ENCODE data around the gene SERINC5. TPM values are rescaled to one million over a fixed set of nuclear protein-coding genes. Genes with fewer than 3 reads are reported as not detected.

Gene SERINC5
- total and polyA plus RNA-seq, 2 of the 4 experiments (the other 2 are of a cell fraction) = 5.0 to 8.1 TPM

DNA sequence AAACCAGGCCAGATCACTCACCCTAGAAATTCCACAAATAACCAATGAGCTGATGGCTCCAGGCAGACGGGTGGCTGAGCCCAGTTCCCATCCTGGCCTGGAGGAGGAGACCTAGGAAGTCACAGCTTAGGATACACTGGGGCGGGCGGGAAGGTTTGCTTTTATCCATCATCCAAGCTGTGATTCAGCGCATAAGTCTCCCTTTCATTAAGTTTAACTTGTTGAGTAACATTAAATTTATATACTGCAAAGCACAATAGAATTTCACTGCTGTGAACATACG is 165.0 kb downstream of the SERINC5 start:
- no peak overlapping the region for H3K14ac ChIP-seq (replicated peaks; ENCODE audit: low read depth, low read length)
- H3K9ac ChIP-seq (ENCODE audit: low read depth, low read length) = no peak overlapping the region
- no peak overlapping the region for H3K23ac ChIP-seq (ENCODE audit: low read depth, low read length)
- H4K5ac ChIP-seq (ENCODE audit: low read depth, low read length) = no peak overlapping the region
- H3K4me2 ChIP-seq (ENCODE audit: low read depth, low read length) = no peak overlapping the region
- no peak overlapping the region for H2AK5ac ChIP-seq (ENCODE audit: low read depth, low read length)
- no peak overlapping the region for H4K8ac ChIP-seq (ENCODE audit: low read depth in 2 of 2, low read length in 2 of 2)
- H2BK5ac ChIP-seq (ENCODE audit: low read depth, low read length, poor library complexity, severe bottlenecking) = no peak overlapping the region
- H3K18ac ChIP-seq (ENCODE audit: low read depth, low read length) = no peak overlapping the region
- H2AK9ac ChIP-seq (replicated peaks; ENCODE audit: low read depth, low read length, poor library complexity) = no peak overlapping the region
- no peaks in the 10 kb centered on the region; the same call in 1 of the 2 replicates for H3K4me1 ChIP-seq (ENCODE audit: control insufficient read depth, insufficient read depth, low read length)
- no peak overlapping the region for H3K56ac ChIP-seq (ENCODE audit: extremely low read depth, insufficient read depth, low read length)
- BruUV-seq (replicated peaks) = no TSS peak
- no peak overlapping the region for H2BK20ac ChIP-seq (ENCODE audit: low read depth, low read length)
- no peak overlapping the region for H4K91ac ChIP-seq (ENCODE audit: insufficient read depth, low read depth, low read length)
- ChIA-PET POLR2A (ENCODE audit: unreplicated experiment) (no interaction called here), CTCF (interaction anchor here (0.6 to 2.6 kb wide), 5 partner anchors 17 to 404 kb away, joined by 3 to 37 read pairs (median 3); no protein-coding TSS in a partner anchor)
- H3K27ac ChIP-seq (ENCODE audit: insufficient read depth, low read length) = no peak overlapping the region
- intact Hi-C loops (cut with micrococcal nuclease) (loop anchor here (1.0 to 5.0 kb wide), 5 partner anchors 166 to 581 kb away; partner anchors contain the start of genes SERINC5 and ZFYVE16), in situ Hi-C loops (cut with MboI; ENCODE audit: low sequenced_read_pairs) (loop anchor here (10.0 kb wide), 1 partner anchor 584 kb away; no protein-coding TSS in a partner anchor), dilution Hi-C loops (cut with HindIII; ENCODE audit: low sequenced_read_pairs, unreplicated experiment) (no loop called here)
- no peak overlapping the region for H2BK120ac ChIP-seq (ENCODE audit: low read depth, low read length)
- DNase-seq = no peak
- H4K20me1 ChIP-seq (ENCODE audit: insufficient read depth, low read length) = no peaks in the 10 kb centered on the region
- 0 out of 2 replicates have a peak, but pooled peaks have one; percentile 28 for ATAC-seq (ENCODE audit: low read depth)
- no peak overlapping the region for H2AFZ ChIP-seq (replicated peaks; ENCODE audit: low read length, poor library complexity)
- no CpG with 5 or more reads among the region's 5 CpGs for WGBS, 2 experiments (ENCODE audit: extremely low coverage in 2 of 2, insufficient read length in 1 of 2)
- no peak overlapping the region for H3K4me3 ChIP-seq (ENCODE audit: insufficient read depth, low read depth, low read length)
- H2BK15ac ChIP-seq (ENCODE audit: low read depth, low read length) = no peak overlapping the region
- no peaks in the 10 kb centered on the region for H3K79me1 ChIP-seq (ENCODE audit: low read depth in 1 of 2, low read length in 2 of 2)
- H3K9me3 ChIP-seq (ENCODE audit: control insufficient read depth, insufficient read depth, low read length) = no peaks in the 10 kb centered on the region
- H3K36me3 ChIP-seq (ENCODE audit: control insufficient read depth, insufficient read depth, low read length) = no peaks in the 10 kb centered on the region
- H3K9me1 ChIP-seq (ENCODE audit: insufficient read depth, low read length) = no peaks in the 10 kb centered on the region
- H3K27me3 ChIP-seq (ENCODE audit: control insufficient read depth, insufficient read depth, low read length) = peaks cover 2% of the 10 kb centered on the region; the same call in 1 of the 2 replicates
- H3K4ac ChIP-seq (ENCODE audit: low read depth, low read length) = no peak overlapping the region
- TF ChIP-seq CTCF (conservative IDR thresholded peaks at IDR 0.05; ENCODE audit: low read depth, low read length) (no peak), RCOR1 (IDR thresholded peaks at IDR 0.05; ENCODE audit: insufficient replicate concordance, low read length) (no peak), CHD1 (IDR thresholded peaks at IDR 0.05; ENCODE audit: low read depth, low read length) (no peak), CEBPB (IDR thresholded peaks at IDR 0.05; ENCODE audit: low read depth, low read length) (no peak), SMC3 (IDR thresholded peaks at IDR 0.05; ENCODE audit: low read depth, low read length) (no peak), ELK1 (IDR thresholded peaks at IDR 0.05; ENCODE audit: borderline replicate concordance, low read depth, low read length) (no peak)
